ENCODE results near the gene NFKBIB. TPM values are rescaled to one million over a fixed set of nuclear protein-coding genes. Genes with fewer than 3 reads are reported as not detected.

Gene NFKBIB
- total RNA-seq, 1 experiment from 2014 or later: 33.8 TPM

DNA sequence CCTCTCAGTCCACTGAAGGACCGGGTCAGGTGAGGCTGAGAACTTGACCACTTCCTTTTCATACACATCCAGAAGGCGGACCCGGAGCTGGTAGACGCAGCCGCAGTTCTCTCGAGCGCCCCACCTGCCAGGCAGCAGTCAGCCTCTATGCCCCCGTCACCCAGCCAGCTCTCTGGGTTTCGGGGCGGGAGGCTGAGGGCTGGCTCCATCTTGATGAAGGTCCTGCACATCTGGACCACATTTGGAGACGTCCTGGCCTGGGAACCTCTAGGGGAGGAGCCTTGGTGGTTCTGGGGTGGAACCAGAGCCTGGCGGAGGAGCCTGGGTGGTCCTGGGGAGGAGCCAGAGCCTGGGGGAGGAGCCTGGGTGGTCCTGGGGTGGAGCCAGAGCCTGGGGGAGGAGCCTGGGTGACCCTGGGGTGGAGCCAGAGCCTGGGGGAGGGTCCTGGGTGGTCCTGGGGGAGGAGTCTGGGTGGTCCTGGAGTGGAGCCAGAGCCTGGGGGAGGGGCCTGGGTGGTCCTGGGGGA lies 45.3 kb downstream of the NFKBIB start:
- Mint-ChIP-seq H3K36me3 (ENCODE audit: insufficient read depth in 1 of 3, low read depth in 3 of 3) (peaks cover 13 to 34% (median 31%) of the 10 kb centered on the region in 3 experiments), H3K9me3 (no peaks in the 10 kb centered on the region; a peak in 1 of 5 replicates), H3K4me1 (peaks cover 3% of the 10 kb centered on the region in 2 experiments; a peak in 2 of 4 replicates), H3K27me3 (ENCODE audit: low read depth) (peaks cover 21% of the 10 kb centered on the region), H3K27ac (no peak overlapping the region), H3K4me3 (no peak overlapping the region)
- Histone ChIP-seq H3K4ac (ENCODE audit: low read depth, low read length) (no peak overlapping the region), H2AK5ac (ENCODE audit: insufficient read length, low read length) (no peak overlapping the region), H3K27ac (ENCODE audit: insufficient read length, low read depth, low read length) (no peak overlapping the region), H3K9me3 (ENCODE audit: control insufficient read depth, low read depth, low read length) (no peaks in the 10 kb centered on the region), H3K79me2 (ENCODE audit: insufficient read depth, low read length) (no peaks in the 10 kb centered on the region), H2BK12ac (ENCODE audit: insufficient read length, low read depth, low read length) (no peak overlapping the region), H3K14ac (ENCODE audit: insufficient read depth, low read length) (no peak overlapping the region), H4K8ac (replicated peaks; ENCODE audit: insufficient read length, low read depth, low read length) (no peak overlapping the region), H3K18ac (ENCODE audit: insufficient read length, low read depth, low read length) (no peak overlapping the region), H2BK15ac (ENCODE audit: low read depth, low read length) (no peak overlapping the region), H3K23me2 (ENCODE audit: insufficient read length, low read depth, low read length, poor library complexity, severe bottlenecking) (no peaks in the 10 kb centered on the region), H3T11ph (ENCODE audit: low read length) (no peak overlapping the region), H4K20me1 (ENCODE audit: control insufficient read depth, insufficient read depth, insufficient read length) (no peaks in the 10 kb centered on the region), H3K9ac (ENCODE audit: extremely low read depth, insufficient read length, low read length) (no peak overlapping the region), H4K91ac (ENCODE audit: insufficient read length, low read depth, low read length) (no peak overlapping the region), H2BK5ac (ENCODE audit: insufficient read length, low read length) (no peak overlapping the region), H2BK120ac (ENCODE audit: low read depth, low read length, poor library complexity, severe bottlenecking) (no peak overlapping the region), H3K4me1 (ENCODE audit: insufficient read depth, low read length) (no peaks in the 10 kb centered on the region), H3K23ac (ENCODE audit: insufficient read length, low read depth, low read length) (no peak overlapping the region), H3K56ac (ENCODE audit: insufficient read length, low read depth, low read length) (no peak overlapping the region), H2AFZ (ENCODE audit: low read length) (no peak overlapping the region), H3K27me3 (ENCODE audit: insufficient read depth, low read length) (no peaks in the 10 kb centered on the region), H3K4me2 (ENCODE audit: insufficient read depth, insufficient read length, low read length) (no peak overlapping the region), H4K5ac (ENCODE audit: insufficient read length, low read depth, low read length) (no peak overlapping the region), H3K79me1 (ENCODE audit: insufficient read depth, low read depth, low read length, poor library complexity, severe bottlenecking) (no peaks in the 10 kb centered on the region), H2BK20ac (ENCODE audit: low read depth, low read length, poor library complexity, severe bottlenecking) (no peak overlapping the region)
- no peak for DNase-seq
- WGBS (ENCODE audit: extremely low coverage, insufficient read length, low lambda C conversion rate): no CpG with 5 or more reads among the region's 12 CpGs
- TF ChIP-seq, protein P1, sequence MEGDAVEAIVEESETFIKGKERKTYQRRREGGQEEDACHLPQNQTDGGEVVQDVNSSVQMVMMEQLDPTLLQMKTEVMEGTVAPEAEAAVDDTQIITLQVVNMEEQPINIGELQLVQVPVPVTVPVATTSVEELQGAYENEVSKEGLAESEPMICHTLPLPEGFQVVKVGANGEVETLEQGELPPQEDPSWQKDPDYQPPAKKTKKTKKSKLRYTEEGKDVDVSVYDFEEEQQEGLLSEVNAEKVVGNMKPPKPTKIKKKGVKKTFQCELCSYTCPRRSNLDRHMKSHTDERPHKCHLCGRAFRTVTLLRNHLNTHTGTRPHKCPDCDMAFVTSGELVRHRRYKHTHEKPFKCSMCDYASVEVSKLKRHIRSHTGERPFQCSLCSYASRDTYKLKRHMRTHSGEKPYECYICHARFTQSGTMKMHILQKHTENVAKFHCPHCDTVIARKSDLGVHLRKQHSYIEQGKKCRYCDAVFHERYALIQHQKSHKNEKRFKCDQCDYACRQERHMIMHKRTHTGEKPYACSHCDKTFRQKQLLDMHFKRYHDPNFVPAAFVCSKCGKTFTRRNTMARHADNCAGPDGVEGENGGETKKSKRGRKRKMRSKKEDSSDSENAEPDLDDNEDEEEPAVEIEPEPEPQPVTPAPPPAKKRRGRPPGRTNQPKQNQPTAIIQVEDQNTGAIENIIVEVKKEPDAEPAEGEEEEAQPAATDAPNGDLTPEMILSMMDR (conservative IDR thresholded peaks at IDR 0.05): no peak
